SK-N-SH treated with all-trans-retinoic acid at 6 μM for 48 hours (cell line): ENCODE results near the gene CDYL.

ENCODE experiments used
- ATAC-seq: fragments of 200-7000 bp; cut with Tn5 transposase; 3 replicates; pipeline ENCODE4 v1.9.1; 2020; ENCODE audit warnings: mild to moderate bottlenecking, moderate library complexity
- ARNTL ChIP-seq: fragments of 450-650 bp; formaldehyde crosslinking; IDR thresholded peaks from 2 replicates; pipeline ENCODE4 v1.5.0; 2020; ENCODE audit warnings: low read depth, mild to moderate bottlenecking, moderate library complexity, borderline replicate concordance
- BACH2 ChIP-seq: fragments of 250-450 bp; sonication (Bioruptor Pico); IDR thresholded peaks from 2 replicates; pipeline ENCODE4 v1.9.0; 2021; ENCODE audit warnings: mild to moderate bottlenecking, borderline replicate concordance
- CSDC2 ChIP-seq: fragments of 250-450 bp; sonication (Bioruptor Pico); IDR thresholded peaks from 2 replicates; pipeline ENCODE4 v1.5.0; 2020; ENCODE audit warnings: mild to moderate bottlenecking, moderate library complexity
- ESRRG ChIP-seq: fragments of 250-450 bp; sonication (Bioruptor Pico); IDR thresholded peaks from 2 replicates; pipeline ENCODE4 v1.6.1; 2021; ENCODE audit warnings: mild to moderate bottlenecking
- GLIS3 ChIP-seq: fragments of 250-450 bp; sonication (Bioruptor Pico); IDR thresholded peaks from 2 replicates; pipeline ENCODE4 v1.5.0; 2020; ENCODE audit warnings: mild to moderate bottlenecking, moderate library complexity
- ISL1 ChIP-seq: fragments of 250-450 bp; sonication (Bioruptor Pico); IDR thresholded peaks from 2 replicates; pipeline ENCODE4 v2.1.2; 2022; ENCODE audit warnings: mild to moderate bottlenecking, moderate library complexity
- OSR1 ChIP-seq: fragments of 250-450 bp; sonication (Bioruptor Pico); IDR thresholded peaks from 2 replicates; pipeline ENCODE4 v1.8.0; 2022; ENCODE audit warnings: moderate library complexity, mild to moderate bottlenecking, inconsistent platforms
- PPARA ChIP-seq: fragments of 250-450 bp; sonication (Bioruptor Pico); IDR thresholded peaks from 2 replicates; pipeline ENCODE4 v1.5.0; 2020; ENCODE audit warnings: mild to moderate bottlenecking, borderline replicate concordance
- RARB ChIP-seq: fragments of 250-450 bp; sonication (Bioruptor Pico); IDR thresholded peaks from 2 replicates; pipeline ENCODE4 v1.8.0; 2021; ENCODE audit warnings: mild to moderate bottlenecking, moderate library complexity
- SNAI2 ChIP-seq: fragments of 250-450 bp; sonication (Bioruptor Pico); IDR thresholded peaks from 2 replicates; pipeline ENCODE4 v1.5.0; 2020; ENCODE audit warnings: mild to moderate bottlenecking, moderate library complexity
- TOX ChIP-seq: fragments of 250-450 bp; sonication (Bioruptor Pico); IDR thresholded peaks from 2 replicates; pipeline ENCODE4 v1.8.0; 2021; ENCODE audit warnings: mild to moderate bottlenecking, moderate library complexity, borderline replicate concordance
- ZC3H10 ChIP-seq: fragments of 250-450 bp; sonication (Bioruptor Pico); IDR thresholded peaks from 2 replicates; pipeline ENCODE4 v1.5.1; 2021; ENCODE audit warnings: mild to moderate bottlenecking, moderate library complexity
- ZFP3 ChIP-seq: fragments of 250-450 bp; sonication (Bioruptor Pico); IDR thresholded peaks from 2 replicates; pipeline ENCODE4 v1.5.0; 2020; ENCODE audit warnings: mild to moderate bottlenecking, moderate library complexity
- ZFP30 ChIP-seq: fragments of 450-650 bp; formaldehyde crosslinking; IDR thresholded peaks from 2 replicates; pipeline ENCODE4 v1.5.0; 2022; ENCODE audit warnings: mild to moderate bottlenecking, moderate library complexity
- ZNF565 ChIP-seq: fragments of 450-650 bp; formaldehyde crosslinking; conservative IDR thresholded peaks from 2 replicates; pipeline ENCODE4 v1.5.0; 2020; ENCODE audit warnings: low read depth, mild to moderate bottlenecking, moderate library complexity
- ZNF70 ChIP-seq: fragments of 450-650 bp; formaldehyde crosslinking; IDR thresholded peaks from 2 replicates; pipeline ENCODE4 v1.5.0; 2020; ENCODE audit warnings: mild to moderate bottlenecking, moderate library complexity
- ZNF8 ChIP-seq: fragments of 450-650 bp; formaldehyde crosslinking; IDR thresholded peaks from 2 replicates; pipeline ENCODE4 v1.5.0; 2020; ENCODE audit warnings: mild to moderate bottlenecking, moderate library complexity
- TF ChIP-seq, protein P1 (sequence below): fragments of 250-450 bp; sonication (Bioruptor Pico); IDR thresholded peaks from 2 replicates; pipeline ENCODE4 v1.8.0; 2021; ENCODE audit warnings: low read depth, mild to moderate bottlenecking, moderate library complexity, borderline replicate concordance
- TF ChIP-seq, protein P2 (sequence below): fragments of 250-450 bp; sonication (Bioruptor Pico); IDR thresholded peaks from 2 replicates; pipeline ENCODE4 v1.5.1; 2020; ENCODE audit warnings: low read depth, mild to moderate bottlenecking, moderate library complexity
- TF ChIP-seq, protein P3 (sequence below): fragments of 250-450 bp; sonication (Bioruptor Pico); IDR thresholded peaks from 2 replicates; pipeline ENCODE4 v1.8.0; 2020; ENCODE audit warnings: mild to moderate bottlenecking, moderate library complexity, borderline replicate concordance
- TF ChIP-seq, protein P4 (sequence below): fragments of 250-450 bp; sonication (Bioruptor Pico); IDR thresholded peaks from 2 replicates; pipeline ENCODE4 v1.5.0; 2020; ENCODE audit warnings: mild to moderate bottlenecking, moderate library complexity
- TF ChIP-seq, protein P5 (sequence below): fragments of 250-450 bp; sonication (Bioruptor Pico); IDR thresholded peaks from 2 replicates; pipeline ENCODE4 v1.5.1; 2021; ENCODE audit warnings: mild to moderate bottlenecking, moderate library complexity

Gene CDYL

DNA sequence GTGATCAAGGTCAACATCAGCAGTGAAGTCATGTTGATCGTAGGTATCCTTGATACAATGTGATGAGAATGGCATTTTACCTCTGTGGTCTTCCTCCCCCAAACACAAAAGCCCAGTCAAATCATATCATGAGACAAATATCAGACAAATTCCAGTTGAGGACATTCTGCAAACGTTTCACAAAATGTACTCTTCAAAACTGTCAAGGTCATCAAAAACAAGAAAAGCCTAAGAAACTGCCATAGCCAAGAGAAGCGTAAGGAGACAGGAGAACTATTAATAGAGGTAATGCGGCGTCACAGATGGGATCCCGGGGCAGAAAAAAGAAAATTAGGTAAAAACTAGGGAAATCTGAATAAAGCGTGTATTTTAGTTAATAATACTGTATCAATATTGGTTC is 7.4 kb upstream of the CDYL start:
- TF ChIP-seq ZFP30 (CRISPR knock-in tag) = no peak
- no peak for TF ChIP-seq ZNF565 (CRISPR knock-in tag)
- TF ChIP-seq ISL1 (CRISPR knock-in tag) = no peak
- TF ChIP-seq ZC3H10 = no peak
- no peak for TF ChIP-seq RARB (CRISPR knock-in tag)
- TF ChIP-seq ESRRG (CRISPR knock-in tag) = no peak
- no peak for TF ChIP-seq CSDC2
- TF ChIP-seq, protein P1, sequence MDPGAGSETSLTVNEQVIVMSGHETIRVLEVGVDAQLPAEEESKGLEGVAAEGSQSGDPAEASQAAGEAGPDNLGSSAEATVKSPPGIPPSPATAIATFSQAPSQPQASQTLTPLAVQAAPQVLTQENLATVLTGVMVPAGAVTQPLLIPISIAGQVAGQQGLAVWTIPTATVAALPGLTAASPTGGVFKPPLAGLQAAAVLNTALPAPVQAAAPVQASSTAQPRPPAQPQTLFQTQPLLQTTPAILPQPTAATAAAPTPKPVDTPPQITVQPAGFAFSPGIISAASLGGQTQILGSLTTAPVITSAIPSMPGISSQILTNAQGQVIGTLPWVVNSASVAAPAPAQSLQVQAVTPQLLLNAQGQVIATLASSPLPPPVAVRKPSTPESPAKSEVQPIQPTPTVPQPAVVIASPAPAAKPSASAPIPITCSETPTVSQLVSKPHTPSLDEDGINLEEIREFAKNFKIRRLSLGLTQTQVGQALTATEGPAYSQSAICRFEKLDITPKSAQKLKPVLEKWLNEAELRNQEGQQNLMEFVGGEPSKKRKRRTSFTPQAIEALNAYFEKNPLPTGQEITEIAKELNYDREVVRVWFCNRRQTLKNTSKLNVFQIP = no peak
- TF ChIP-seq PPARA (CRISPR knock-in tag) = no peak
- TF ChIP-seq TOX (CRISPR knock-in tag) = no peak
- TF ChIP-seq, protein P2, sequence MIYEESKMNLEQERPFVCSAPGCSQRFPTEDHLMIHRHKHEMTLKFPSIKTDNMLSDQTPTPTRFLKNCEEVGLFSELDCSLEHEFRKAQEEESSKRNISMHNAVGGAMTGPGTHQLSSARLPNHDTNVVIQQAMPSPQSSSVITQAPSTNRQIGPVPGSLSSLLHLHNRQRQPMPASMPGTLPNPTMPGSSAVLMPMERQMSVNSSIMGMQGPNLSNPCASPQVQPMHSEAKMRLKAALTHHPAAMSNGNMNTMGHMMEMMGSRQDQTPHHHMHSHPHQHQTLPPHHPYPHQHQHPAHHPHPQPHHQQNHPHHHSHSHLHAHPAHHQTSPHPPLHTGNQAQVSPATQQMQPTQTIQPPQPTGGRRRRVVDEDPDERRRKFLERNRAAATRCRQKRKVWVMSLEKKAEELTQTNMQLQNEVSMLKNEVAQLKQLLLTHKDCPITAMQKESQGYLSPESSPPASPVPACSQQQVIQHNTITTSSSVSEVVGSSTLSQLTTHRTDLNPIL (CRISPR knock-in tag) = no peak
- TF ChIP-seq SNAI2 = no peak
- TF ChIP-seq ZNF8 (CRISPR knock-in tag) = no peak
- no peak for TF ChIP-seq GLIS3
- TF ChIP-seq, protein P3, sequence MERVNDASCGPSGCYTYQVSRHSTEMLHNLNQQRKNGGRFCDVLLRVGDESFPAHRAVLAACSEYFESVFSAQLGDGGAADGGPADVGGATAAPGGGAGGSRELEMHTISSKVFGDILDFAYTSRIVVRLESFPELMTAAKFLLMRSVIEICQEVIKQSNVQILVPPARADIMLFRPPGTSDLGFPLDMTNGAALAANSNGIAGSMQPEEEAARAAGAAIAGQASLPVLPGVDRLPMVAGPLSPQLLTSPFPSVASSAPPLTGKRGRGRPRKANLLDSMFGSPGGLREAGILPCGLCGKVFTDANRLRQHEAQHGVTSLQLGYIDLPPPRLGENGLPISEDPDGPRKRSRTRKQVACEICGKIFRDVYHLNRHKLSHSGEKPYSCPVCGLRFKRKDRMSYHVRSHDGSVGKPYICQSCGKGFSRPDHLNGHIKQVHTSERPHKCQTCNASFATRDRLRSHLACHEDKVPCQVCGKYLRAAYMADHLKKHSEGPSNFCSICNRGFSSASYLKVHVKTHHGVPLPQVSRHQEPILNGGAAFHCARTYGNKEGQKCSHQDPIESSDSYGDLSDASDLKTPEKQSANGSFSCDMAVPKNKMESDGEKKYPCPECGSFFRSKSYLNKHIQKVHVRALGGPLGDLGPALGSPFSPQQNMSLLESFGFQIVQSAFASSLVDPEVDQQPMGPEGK (CRISPR knock-in tag) = no peak
- TF ChIP-seq OSR1 (CRISPR knock-in tag) = no peak
- no peak for TF ChIP-seq BACH2 (CRISPR knock-in tag)
- no peak for TF ChIP-seq ARNTL (CRISPR knock-in tag)
- TF ChIP-seq ZNF70 (CRISPR knock-in tag) = no peak
- TF ChIP-seq, protein P4, sequence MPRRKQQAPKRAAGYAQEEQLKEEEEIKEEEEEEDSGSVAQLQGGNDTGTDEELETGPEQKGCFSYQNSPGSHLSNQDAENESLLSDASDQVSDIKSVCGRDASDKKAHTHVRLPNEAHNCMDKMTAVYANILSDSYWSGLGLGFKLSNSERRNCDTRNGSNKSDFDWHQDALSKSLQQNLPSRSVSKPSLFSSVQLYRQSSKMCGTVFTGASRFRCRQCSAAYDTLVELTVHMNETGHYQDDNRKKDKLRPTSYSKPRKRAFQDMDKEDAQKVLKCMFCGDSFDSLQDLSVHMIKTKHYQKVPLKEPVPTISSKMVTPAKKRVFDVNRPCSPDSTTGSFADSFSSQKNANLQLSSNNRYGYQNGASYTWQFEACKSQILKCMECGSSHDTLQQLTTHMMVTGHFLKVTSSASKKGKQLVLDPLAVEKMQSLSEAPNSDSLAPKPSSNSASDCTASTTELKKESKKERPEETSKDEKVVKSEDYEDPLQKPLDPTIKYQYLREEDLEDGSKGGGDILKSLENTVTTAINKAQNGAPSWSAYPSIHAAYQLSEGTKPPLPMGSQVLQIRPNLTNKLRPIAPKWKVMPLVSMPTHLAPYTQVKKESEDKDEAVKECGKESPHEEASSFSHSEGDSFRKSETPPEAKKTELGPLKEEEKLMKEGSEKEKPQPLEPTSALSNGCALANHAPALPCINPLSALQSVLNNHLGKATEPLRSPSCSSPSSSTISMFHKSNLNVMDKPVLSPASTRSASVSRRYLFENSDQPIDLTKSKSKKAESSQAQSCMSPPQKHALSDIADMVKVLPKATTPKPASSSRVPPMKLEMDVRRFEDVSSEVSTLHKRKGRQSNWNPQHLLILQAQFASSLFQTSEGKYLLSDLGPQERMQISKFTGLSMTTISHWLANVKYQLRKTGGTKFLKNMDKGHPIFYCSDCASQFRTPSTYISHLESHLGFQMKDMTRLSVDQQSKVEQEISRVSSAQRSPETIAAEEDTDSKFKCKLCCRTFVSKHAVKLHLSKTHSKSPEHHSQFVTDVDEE = no peak
- no peak for ATAC-seq

DNA sequence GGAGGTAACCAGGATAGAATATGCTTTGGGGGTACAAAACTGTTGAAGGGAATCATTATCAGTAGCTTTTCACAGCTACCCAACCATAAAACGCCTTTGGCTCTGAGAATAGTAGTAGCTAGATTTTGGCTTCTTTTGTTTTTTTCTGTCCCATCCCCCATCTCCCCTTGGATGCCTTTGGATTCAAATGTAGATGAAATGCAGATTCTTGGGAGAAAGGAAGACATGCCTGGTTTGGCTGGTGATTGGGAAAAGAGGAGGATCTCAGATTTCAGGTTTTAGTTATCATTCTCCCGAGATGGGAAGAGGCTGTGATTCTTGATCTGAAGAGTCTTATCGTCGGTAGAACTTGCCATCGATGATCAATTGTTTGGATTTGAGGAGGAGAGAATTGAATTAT is 3.5 kb upstream of the CDYL start:
- no peak for TF ChIP-seq CSDC2
- TF ChIP-seq, all 23 proteins: peak for 0
- ATAC-seq = no peak

DNA sequence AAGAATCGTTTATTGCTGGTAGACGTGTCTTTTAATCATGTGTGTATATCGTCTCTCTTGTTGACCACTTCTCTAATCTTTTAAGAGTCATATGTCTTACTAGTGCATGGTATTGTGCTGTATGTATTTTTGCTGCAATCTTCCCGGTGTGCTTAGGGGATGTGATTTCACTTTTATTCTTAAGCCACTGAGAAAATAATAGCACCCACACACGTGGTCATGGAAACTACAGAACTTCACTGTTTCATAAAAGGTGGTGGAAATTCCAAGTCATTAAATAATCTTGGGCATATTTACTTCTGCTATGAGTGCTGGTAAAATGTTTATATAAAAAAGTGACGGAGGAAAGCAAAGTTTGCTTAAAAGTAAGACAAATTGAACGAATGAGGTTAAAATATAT is 3.0 kb upstream of the CDYL start:
- ATAC-seq = no peak
- no peak for TF ChIP-seq ZNF70 (CRISPR knock-in tag)
- TF ChIP-seq, protein P5, sequence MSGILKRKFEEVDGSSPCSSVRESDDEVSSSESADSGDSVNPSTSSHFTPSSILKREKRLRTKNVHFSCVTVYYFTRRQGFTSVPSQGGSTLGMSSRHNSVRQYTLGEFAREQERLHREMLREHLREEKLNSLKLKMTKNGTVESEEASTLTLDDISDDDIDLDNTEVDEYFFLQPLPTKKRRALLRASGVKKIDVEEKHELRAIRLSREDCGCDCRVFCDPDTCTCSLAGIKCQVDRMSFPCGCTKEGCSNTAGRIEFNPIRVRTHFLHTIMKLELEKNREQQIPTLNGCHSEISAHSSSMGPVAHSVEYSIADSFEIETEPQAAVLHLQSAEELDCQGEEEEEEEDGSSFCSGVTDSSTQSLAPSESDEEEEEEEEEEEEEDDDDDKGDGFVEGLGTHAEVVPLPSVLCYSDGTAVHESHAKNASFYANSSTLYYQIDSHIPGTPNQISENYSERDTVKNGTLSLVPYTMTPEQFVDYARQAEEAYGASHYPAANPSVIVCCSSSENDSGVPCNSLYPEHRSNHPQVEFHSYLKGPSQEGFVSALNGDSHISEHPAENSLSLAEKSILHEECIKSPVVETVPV (CRISPR knock-in tag) = no peak
- TF ChIP-seq ARNTL (CRISPR knock-in tag) = no peak
- TF ChIP-seq, protein P3 (CRISPR knock-in tag) = no peak
- no peak for TF ChIP-seq ZNF8 (CRISPR knock-in tag)
- TF ChIP-seq BACH2 (CRISPR knock-in tag) = no peak
- TF ChIP-seq ISL1 (CRISPR knock-in tag) = no peak
- TF ChIP-seq CSDC2 = no peak
- no peak for TF ChIP-seq ESRRG (CRISPR knock-in tag)
- TF ChIP-seq, protein P2 (CRISPR knock-in tag) = no peak
- TF ChIP-seq ZFP3 = no peak
- no peak for TF ChIP-seq ZNF565 (CRISPR knock-in tag)
- TF ChIP-seq, protein P1 = no peak
- TF ChIP-seq ZFP30 (CRISPR knock-in tag) = no peak
- TF ChIP-seq ZC3H10 = no peak
